Astrocyte (in vitro differentiated cells and primary cell): ENCODE measurements around the gene PHYKPL. TPM values are rescaled to one million over a fixed set of nuclear protein-coding genes. Genes with fewer than 3 reads are reported as not detected.

Experiments
- DNase-seq: peaks from one replicate; pipeline ENCODE4 v3.0.0-alpha.2; 2010; ENCODE audit warnings: low read depth
- FAIRE-seq: peaks from 2 replicates; lab custom pipeline; 2011; peaks lifted over from hg19 to GRCh38; lab: Jason Lieb, UNC
- H2AFZ ChIP-seq: 2 replicates; pipeline ENCODE4 v1.6.0; 2012; ENCODE audit warnings: low read depth, low read length, inconsistent platforms
- H3K27ac ChIP-seq: 2 replicates; pipeline ENCODE4 v1.5.1; 2011; ENCODE audit warnings: low read depth, low read length, inconsistent platforms
- H3K27me3 ChIP-seq: 2 replicates; pipeline ENCODE4 v1.6.0; 2011; ENCODE audit warnings: low read length, inconsistent platforms; ENCODE audit not compliant: insufficient read depth
- H3K36me3 ChIP-seq: 2 replicates; pipeline ENCODE4 v1.5.1; 2011; ENCODE audit warnings: low read length, inconsistent platforms; ENCODE audit not compliant: insufficient read depth
- H3K4me1 ChIP-seq: 2 replicates; pipeline ENCODE4 v1.5.1; 2011; ENCODE audit warnings: low read length, inconsistent platforms; ENCODE audit not compliant: insufficient read depth
- H3K4me2 ChIP-seq: 2 replicates; pipeline ENCODE4 v1.6.0; 2012; ENCODE audit warnings: low read length, inconsistent platforms
- H3K4me3 ChIP-seq: 2 replicates; pipeline ENCODE4 v1.5.1; 2011; ENCODE audit warnings: low read depth, mild to moderate bottlenecking, low read length, inconsistent platforms; ENCODE audit not compliant: insufficient read depth
- H3K79me2 ChIP-seq: 2 replicates; pipeline ENCODE4 v1.6.0; 2012; ENCODE audit warnings: mild to moderate bottlenecking, low read length, inconsistent platforms; ENCODE audit not compliant: insufficient read depth
- H3K9ac ChIP-seq: 2 replicates; pipeline ENCODE4 v1.6.0; 2012; ENCODE audit warnings: mild to moderate bottlenecking, low read length, inconsistent platforms
- H3K9me3 ChIP-seq: 2 replicates; pipeline ENCODE4 v1.5.1; 2012; ENCODE audit warnings: low read depth, mild to moderate bottlenecking, low read length, inconsistent platforms; ENCODE audit not compliant: insufficient read depth
- H4K20me1 ChIP-seq: 2 replicates; pipeline ENCODE4 v1.6.0; 2012; ENCODE audit warnings: low read length, inconsistent platforms; ENCODE audit not compliant: insufficient read depth
- H3K27ac Mint-ChIP-seq: one replicate; pipeline ENCODE4 v1.8.0; 2021; ENCODE audit warnings: mild to moderate bottlenecking, mixed read lengths; ENCODE audit not compliant: unreplicated experiment
- H3K27me3 Mint-ChIP-seq: one replicate; pipeline ENCODE4 v1.8.0; 2021; ENCODE audit warnings: low read depth, mixed read lengths; ENCODE audit not compliant: unreplicated experiment
- H3K36me3 Mint-ChIP-seq: one replicate; pipeline ENCODE4 v1.8.0; 2021; ENCODE audit warnings: low read depth, mixed read lengths; ENCODE audit not compliant: unreplicated experiment
- H3K4me1 Mint-ChIP-seq: one replicate; pipeline ENCODE4 v1.8.0; 2021; ENCODE audit warnings: low read depth, mixed read lengths; ENCODE audit not compliant: unreplicated experiment
- H3K4me3 Mint-ChIP-seq: one replicate; pipeline ENCODE4 v1.8.0; 2021; ENCODE audit warnings: mild to moderate bottlenecking, moderate library complexity, mixed read lengths; ENCODE audit not compliant: unreplicated experiment
- H3K9me3 Mint-ChIP-seq: one replicate; pipeline ENCODE4 v1.8.0; 2021; ENCODE audit warnings: mild to moderate bottlenecking, mixed read lengths; ENCODE audit not compliant: unreplicated experiment
- CTCF ChIP-seq: IDR thresholded peaks from 2 replicates; pipeline ENCODE4 v1.5.1; 2011; ENCODE audit warnings: low read depth, mild to moderate bottlenecking, inconsistent platforms, low read length, moderate library complexity; ENCODE audit not compliant: insufficient read depth
- EZH2 ChIP-seq: IDR thresholded peaks from 2 replicates; pipeline ENCODE4 v1.6.1; 2012; ENCODE audit warnings: mild to moderate bottlenecking, low read length, inconsistent platforms; ENCODE audit not compliant: insufficient read depth
- total RNA-seq: library from RNA; stranded (reverse); gene quantifications from 2 replicates; pipeline ENCODE4 v1.2.1, GENCODE V29; 2021

The PHYKPL gene
- total RNA-seq, 1 donor from 2014 or later = 26.5 TPM

- Histone ChIP-seq H3K9me3 (no peaks in the 10 kb centered on the region), H3K4me1 (peaks cover 4% of the 10 kb centered on the region), H3K27ac (no peak overlapping the region), H4K20me1 (no peaks in the 10 kb centered on the region), H3K27me3 (no peaks in the 10 kb centered on the region), H3K36me3 (no peaks in the 10 kb centered on the region), H2AFZ (no peak overlapping the region), H3K4me2 (no peak overlapping the region), H3K4me3 (no peak overlapping the region), H3K79me2 (no peaks in the 10 kb centered on the region), H3K9ac (no peak overlapping the region)
- Mint-ChIP-seq H3K4me3 (no peak overlapping the region), H3K9me3 (no peaks in the 10 kb centered on the region), H3K36me3 (no peaks in the 10 kb centered on the region), H3K27ac (no peak overlapping the region), H3K4me1 (no peaks in the 10 kb centered on the region), H3K27me3 (peaks cover 2% of the 10 kb centered on the region)
- DNase-seq = peak; percentile 48
- TF ChIP-seq CTCF (no peak), EZH2 (no peak)
- no peak for FAIRE-seq
These were observed 5.1 kb upstream of the PHYKPL start for GRCh38 chr5:178237431-178238312.

- no peak for DNase-seq
These were observed 4.1 kb upstream of the PHYKPL start for GRCh38 chr5:178236679-178237078.

More at GRCh38 chr5:178236679-178237078, 4.1 kb upstream of the PHYKPL start:
- Mint-ChIP-seq H3K4me1 (peaks cover under 1% of the 10 kb centered on the region), H3K27ac (no peak overlapping the region), H3K36me3 (no peaks in the 10 kb centered on the region), H3K27me3 (peaks cover 2% of the 10 kb centered on the region), H3K4me3 (no peak overlapping the region), H3K9me3 (no peaks in the 10 kb centered on the region)
- no peaks in the 10 kb centered on the region for H3K27me3 ChIP-seq
- TF ChIP-seq EZH2 = no peak
- TF ChIP-seq CTCF = no peak
- H3K4me1 ChIP-seq = peaks cover 9% of the 10 kb centered on the region
- H3K9me3 ChIP-seq = no peaks in the 10 kb centered on the region
- no peaks in the 10 kb centered on the region for H3K36me3 ChIP-seq
- H3K27ac ChIP-seq = no peak overlapping the region
- no peaks in the 10 kb centered on the region for H4K20me1 ChIP-seq
- FAIRE-seq = no peak
- peaks cover 4% of the 10 kb centered on the region for H3K79me2 ChIP-seq
- H3K9ac ChIP-seq = no peak overlapping the region
- no peak overlapping the region for H3K4me2 ChIP-seq
- no peak overlapping the region for H2AFZ ChIP-seq
- no peak overlapping the region for H3K4me3 ChIP-seq
